Mucosa of descending colon (tissue), 3 donors: ENCODE measurements around the gene FBLN2. TPM values are rescaled to one million over a fixed set of nuclear protein-coding genes. Genes with fewer than 3 reads are reported as not detected.

Source experiments
- ATAC-seq: fragments of 200-7000 bp; cut with Tn5 transposase; one replicate; pipeline ENCODE4 v1.9.1; 2020; ENCODE audit warnings: mild to moderate bottlenecking, moderate library complexity
- DNase-seq, 3 donors: peaks; one replicate each; pipeline ENCODE4 v3.0.0-alpha.2; 2020
- H3K36me3 ChIP-seq: fragments of 200-600 bp; one replicate; pipeline ENCODE4 v1.8.0; 2021; ENCODE audit warnings: low read depth, mild to moderate bottlenecking
- H3K4me1 ChIP-seq: fragments of 200-600 bp; one replicate; pipeline ENCODE4 v1.8.0; 2021; ENCODE audit warnings: low read depth, mild to moderate bottlenecking
- H3K4me3 ChIP-seq: fragments of 200-600 bp; one replicate; pipeline ENCODE4 v1.8.0; 2021; ENCODE audit warnings: mild to moderate bottlenecking
- H3K9me3 ChIP-seq: fragments of 200-600 bp; one replicate; pipeline ENCODE4 v1.8.0; 2021; ENCODE audit warnings: mild to moderate bottlenecking
- intact Hi-C, 2 donors: fragments of 100-400 bp; cut with DNase I in 1 of 2; cut with micrococcal nuclease in 1 of 2; formaldehyde crosslinking; loops; one replicate each; pipeline versions ENCODE4 v1.11.0 to v1.11.1; 2022; cut with DNase I, micrococcal nuclease
- total RNA-seq, 3 donors: library from RNA; stranded (reverse); fragmentation: NEBNext Ultra II Directional in 2 of 3; extraction: Animal tissue kit (Norgen Biotek cat#: 25700) in 2 of 3; gene quantifications; one replicate each; pipeline versions ENCODE4 v1.2.1 to v1.2.4, GENCODE V29; 2021 to 2023
- TF ChIP-seq, protein P1 (sequence below): fragments of 200-600 bp; IDR thresholded peaks from one replicate; pipeline ENCODE4 v1.8.0; 2022; ENCODE audit warnings: antibody characterized with exemption, mild to moderate bottlenecking
- donor health status: DM: no; HTN: no; CAD: no; lungs with moderate emphysema.
- donor health status: DM: no; HTN: no; CAD: no.
- donor health status: DM: no; HTN: yes; CAD: no.

Gene FBLN2
- total RNA-seq, 3 donors from 2014 or later: 10.2 to 48.9 (median 30.5) TPM

DNA sequence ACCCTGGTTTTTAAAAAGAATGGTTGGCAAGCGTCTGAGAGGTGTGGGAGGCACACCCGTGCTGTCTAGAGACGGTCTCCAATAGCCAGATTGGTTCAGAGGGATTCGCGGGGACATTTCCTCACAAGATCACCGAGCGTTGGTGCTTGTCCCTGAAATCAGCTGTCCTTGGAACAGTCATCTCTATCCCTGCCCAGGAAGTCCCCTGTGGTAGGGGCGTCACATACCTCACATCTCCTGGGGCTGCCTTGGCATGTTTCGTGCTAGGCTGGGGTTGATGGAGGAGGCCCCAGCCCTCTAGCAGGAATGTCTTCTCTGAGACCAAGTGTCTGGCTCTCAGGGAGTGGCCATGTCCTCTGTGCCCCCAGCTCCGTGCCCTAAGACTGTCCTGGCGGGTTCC lies 6.8 kb downstream of the FBLN2 start:
- ATAC-seq (no peak), DNase-seq (no peak)
- intact Hi-C loops: no loop called here
- no peaks in the 10 kb centered on the region for H3K4me1 ChIP-seq
- H3K9me3 ChIP-seq: no peaks in the 10 kb centered on the region
- H3K4me3 ChIP-seq: no peak overlapping the region
- TF ChIP-seq, protein P1, sequence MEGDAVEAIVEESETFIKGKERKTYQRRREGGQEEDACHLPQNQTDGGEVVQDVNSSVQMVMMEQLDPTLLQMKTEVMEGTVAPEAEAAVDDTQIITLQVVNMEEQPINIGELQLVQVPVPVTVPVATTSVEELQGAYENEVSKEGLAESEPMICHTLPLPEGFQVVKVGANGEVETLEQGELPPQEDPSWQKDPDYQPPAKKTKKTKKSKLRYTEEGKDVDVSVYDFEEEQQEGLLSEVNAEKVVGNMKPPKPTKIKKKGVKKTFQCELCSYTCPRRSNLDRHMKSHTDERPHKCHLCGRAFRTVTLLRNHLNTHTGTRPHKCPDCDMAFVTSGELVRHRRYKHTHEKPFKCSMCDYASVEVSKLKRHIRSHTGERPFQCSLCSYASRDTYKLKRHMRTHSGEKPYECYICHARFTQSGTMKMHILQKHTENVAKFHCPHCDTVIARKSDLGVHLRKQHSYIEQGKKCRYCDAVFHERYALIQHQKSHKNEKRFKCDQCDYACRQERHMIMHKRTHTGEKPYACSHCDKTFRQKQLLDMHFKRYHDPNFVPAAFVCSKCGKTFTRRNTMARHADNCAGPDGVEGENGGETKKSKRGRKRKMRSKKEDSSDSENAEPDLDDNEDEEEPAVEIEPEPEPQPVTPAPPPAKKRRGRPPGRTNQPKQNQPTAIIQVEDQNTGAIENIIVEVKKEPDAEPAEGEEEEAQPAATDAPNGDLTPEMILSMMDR: no peak
- no peaks in the 10 kb centered on the region for H3K36me3 ChIP-seq

DNA sequence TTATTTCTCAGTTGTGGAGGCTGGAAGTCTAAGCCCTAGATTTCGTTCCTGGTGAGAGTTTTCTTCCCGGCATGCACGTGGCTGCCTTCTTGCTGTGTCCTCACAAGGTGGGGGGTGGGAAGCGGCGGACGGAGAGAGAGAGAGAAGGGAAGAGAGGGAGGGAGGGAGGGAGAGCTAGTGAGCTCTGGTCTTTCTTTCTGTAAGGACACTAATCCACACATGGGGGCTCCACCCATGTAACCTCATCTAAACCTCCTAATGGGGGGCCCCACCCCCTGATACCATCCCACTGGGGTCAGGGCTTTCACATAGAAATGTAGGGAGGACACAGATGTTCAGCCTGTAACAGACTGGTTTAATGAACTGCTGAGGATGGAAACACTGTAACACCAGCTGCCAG lies 7.3 kb downstream of the FBLN2 start:
- Histone ChIP-seq H3K36me3 (no peaks in the 10 kb centered on the region), H3K4me3 (no peak overlapping the region), H3K9me3 (no peaks in the 10 kb centered on the region), H3K4me1 (no peaks in the 10 kb centered on the region)
- intact Hi-C loops: no loop called here
- peak in 1 of 3 donors; percentile 17 for DNase-seq
- no peak for ATAC-seq
- TF ChIP-seq, protein P1: no peak

DNA sequence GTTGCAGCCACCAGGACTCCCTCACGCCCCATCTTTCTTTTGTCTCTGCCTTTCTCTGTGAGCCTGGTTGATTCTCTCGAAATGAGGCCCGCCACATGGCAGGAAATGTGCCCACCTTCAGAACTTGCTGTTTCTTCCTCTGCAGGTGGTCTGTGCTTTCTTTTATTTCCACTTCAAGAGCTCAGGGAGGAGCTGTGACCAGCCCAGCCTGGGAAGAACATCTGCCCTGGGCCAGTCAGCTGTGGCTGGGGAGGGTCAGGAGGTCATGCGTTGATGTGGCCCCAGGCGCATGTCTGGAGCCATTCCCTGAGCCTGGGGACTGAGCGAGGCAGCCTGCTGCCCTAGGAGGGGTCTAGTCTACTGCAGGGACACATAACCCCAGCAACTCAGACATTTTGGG lies 8.0 kb downstream of the FBLN2 start:
- Histone ChIP-seq H3K9me3 (no peaks in the 10 kb centered on the region), H3K4me1 (no peaks in the 10 kb centered on the region), H3K4me3 (no peak overlapping the region), H3K36me3 (no peaks in the 10 kb centered on the region)
- TF ChIP-seq, protein P1: no peak
- DNase-seq (peak in 1 of 3 donors; percentile 8), ATAC-seq (no peak)
- intact Hi-C loops: no loop called here

DNA sequence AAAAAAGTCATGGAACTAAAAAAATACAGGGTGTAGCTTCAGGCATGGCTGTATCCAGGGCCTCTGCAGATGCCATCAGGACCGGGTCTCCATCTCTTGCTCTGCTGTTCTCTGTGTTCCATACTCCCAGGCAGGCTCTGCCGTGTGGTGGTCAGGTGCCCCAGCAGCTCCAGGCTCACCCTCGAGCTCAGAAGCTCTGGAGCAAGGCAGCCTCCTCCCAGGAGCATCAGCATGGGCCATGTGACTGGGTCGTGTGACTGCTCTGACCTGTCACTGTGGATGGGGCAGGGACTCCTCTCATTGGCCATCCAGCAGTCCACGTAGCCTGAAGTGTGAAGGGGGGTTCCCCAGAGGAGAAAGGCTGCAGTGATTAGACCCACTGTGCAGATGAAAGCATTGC lies 8.5 kb downstream of the FBLN2 start:
- Histone ChIP-seq H3K4me1 (no peaks in the 10 kb centered on the region), H3K9me3 (no peaks in the 10 kb centered on the region), H3K4me3 (no peak overlapping the region), H3K36me3 (no peaks in the 10 kb centered on the region)
- TF ChIP-seq, protein P1: no peak
- intact Hi-C loops: no loop called here
- DNase-seq (no peak), ATAC-seq (no peak)

DNA sequence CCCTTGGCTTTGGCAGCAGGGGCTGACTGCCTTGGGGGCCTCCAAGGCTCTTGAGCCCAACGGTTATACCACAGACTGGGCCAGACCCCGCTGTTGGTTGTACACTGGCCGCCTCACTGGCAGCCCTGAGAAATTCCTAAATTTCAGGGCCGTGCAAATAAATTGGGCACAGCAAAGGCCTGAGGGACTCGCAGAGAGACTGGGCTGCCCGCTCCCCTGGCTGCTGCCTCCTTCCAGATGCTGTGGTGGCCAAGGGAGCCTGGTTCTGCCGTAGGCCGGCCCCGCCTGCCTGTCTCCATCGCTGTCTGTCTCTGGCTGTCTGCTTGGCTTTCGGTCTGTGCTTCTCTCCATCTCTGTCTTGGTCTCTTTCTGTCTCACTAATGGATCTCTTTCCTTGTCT lies 9.0 kb downstream of the FBLN2 start:
- H3K4me1 ChIP-seq: no peaks in the 10 kb centered on the region
- H3K36me3 ChIP-seq: no peaks in the 10 kb centered on the region
- DNase-seq (no peak), ATAC-seq (no peak)
- no peaks in the 10 kb centered on the region for H3K9me3 ChIP-seq
- TF ChIP-seq, protein P1: no peak
- intact Hi-C loops: no loop called here
- H3K4me3 ChIP-seq: no peak overlapping the region

DNA sequence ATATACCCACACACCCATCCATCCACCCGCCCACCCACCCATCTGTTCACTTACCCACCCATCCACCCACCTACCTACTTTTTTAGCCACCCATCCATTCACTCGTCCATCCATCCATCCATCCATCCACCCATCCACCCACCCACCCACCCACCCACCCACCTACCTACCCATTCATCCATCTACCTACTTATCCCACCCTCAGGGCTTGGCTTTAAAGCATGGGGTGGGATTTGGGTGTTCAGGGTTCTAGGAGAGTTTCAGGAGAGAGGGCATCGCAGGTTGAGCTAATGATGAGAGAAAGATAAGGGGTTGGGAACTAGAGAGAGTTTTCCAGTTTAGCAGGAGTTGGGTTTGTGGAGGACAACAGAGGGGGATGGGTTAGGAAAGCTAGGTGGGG lies 9.7 kb downstream of the FBLN2 start:
- Histone ChIP-seq H3K36me3 (no peaks in the 10 kb centered on the region), H3K9me3 (no peaks in the 10 kb centered on the region), H3K4me3 (no peak overlapping the region), H3K4me1 (no peaks in the 10 kb centered on the region)
- DNase-seq (no peak), ATAC-seq (no peak)
- TF ChIP-seq, protein P1: no peak
- intact Hi-C loops: no loop called here
